Astrocyte of the hippocampus (primary cell): ENCODE data around the gene MKLN1.
"Not testable (repeated sequence)": the region's sequence is repeated elsewhere in the genome, so short reads cannot be mapped to it uniquely, and the experiment has no call there.

Source experiments
- DNase-seq: peaks from one replicate; pipeline ENCODE4 v3.0.0; 2011; ENCODE audit warnings: low read depth, low spot score

Gene MKLN1

GRCh38 chr7:131312838-131313237 is 14.8 kb upstream of the MKLN1 start:
- no peak for DNase-seq

- no peak for DNase-seq
These were observed 7.1 kb upstream of the MKLN1 start for GRCh38 chr7:131320603-131321002.

GRCh38 chr7:131321656-131322055 is 6.0 kb upstream of the MKLN1 start:
- DNase-seq = no peak

GRCh38 chr7:131322061-131322460 is 5.6 kb upstream of the MKLN1 start:
- no peak for DNase-seq

GRCh38 chr7:131322861-131323260 is 4.8 kb upstream of the MKLN1 start:
- DNase-seq = no peak

- no peak for DNase-seq
These were observed 2.4 kb upstream of the MKLN1 start for GRCh38 chr7:131325179-131325840.

GRCh38 chr7:131326576-131326975 is 1.1 kb upstream of the MKLN1 start:
- no peak for DNase-seq

- peak; percentile 76 for DNase-seq
These were observed 539 bp upstream of the MKLN1 start for GRCh38 chr7:131327049-131327625.

GRCh38 chr7:131328377-131329175 is 900 bp downstream of the MKLN1 start:
- no peak for DNase-seq

GRCh38 chr7:131329176-131329570 is 1.5 kb downstream of the MKLN1 start:
- DNase-seq = peak; percentile 6

GRCh38 chr7:131330299-131330698 is 2.6 kb downstream of the MKLN1 start:
- no peak for DNase-seq

- no peak for DNase-seq
These were observed 4.1 kb downstream of the MKLN1 start for GRCh38 chr7:131331806-131332205.

GRCh38 chr7:131332729-131333128 is 5.1 kb downstream of the MKLN1 start:
- DNase-seq = not testable (repeated sequence)

- DNase-seq = no peak
These were observed 8.1 kb downstream of the MKLN1 start for GRCh38 chr7:131335639-131336381.

GRCh38 chr7:131336956-131337355 is 9.3 kb downstream of the MKLN1 start:
- DNase-seq = peak; percentile 21

- no peak for DNase-seq
These were observed 10.5 kb downstream of the MKLN1 start for GRCh38 chr7:131338173-131338572.

GRCh38 chr7:131338691-131339390 is 11.2 kb downstream of the MKLN1 start:
- DNase-seq = no peak

- no peak for DNase-seq
These were observed 14.0 kb downstream of the MKLN1 start for GRCh38 chr7:131341690-131342089.

GRCh38 chr7:131342864-131343442 is 15.3 kb downstream of the MKLN1 start:
- no peak for DNase-seq

- DNase-seq = peak; percentile 36
These were observed 19.4 kb downstream of the MKLN1 start for GRCh38 chr7:131346885-131347592.
